Activated CD4-positive, alpha-beta memory T cell treated with anti-CD3 and anti-CD28 coated beads, Interleukin-2, amount 10 ng/mL, durations not matched to agents 7 days and 5 days (primary cell): ENCODE measurements around the gene ANP32A. TPM values are rescaled to one million over a fixed set of nuclear protein-coding genes. Genes with fewer than 3 reads are reported as not detected.

Source experiments
- CTCF ChIA-PET: fragments of 350-600 bp; sonication (Branson Sonifier 250); formaldehyde crosslinking; loops from one replicate; lab custom pipeline; 2021; ENCODE audit warnings: antibody characterized with exemption, inconsistent platforms; lab: Charles Lee
- POLR2A ChIA-PET: fragments of 350-600 bp; sonication (Branson Sonifier 250); formaldehyde crosslinking; loops from one replicate; lab custom pipeline; 2021; ENCODE audit warnings: antibody characterized with exemption; lab: Charles Lee
- DNase-seq: peaks from one replicate; pipeline ENCODE4 v3.0.0-alpha.2; 2020
- H3K27ac Mint-ChIP-seq: one replicate; pipeline ENCODE4 v1.8.0; 2021; ENCODE audit warnings: mild to moderate bottlenecking, mixed read lengths
- H3K27me3 Mint-ChIP-seq: one replicate; pipeline ENCODE4 v1.8.0; 2021; ENCODE audit warnings: mixed read lengths
- H3K36me3 Mint-ChIP-seq: one replicate; pipeline ENCODE4 v1.8.0; 2021; ENCODE audit warnings: low read depth, mixed read lengths
- H3K4me1 Mint-ChIP-seq: one replicate; pipeline ENCODE4 v1.8.0; 2021; ENCODE audit warnings: mixed read lengths
- H3K4me3 Mint-ChIP-seq: one replicate; pipeline ENCODE4 v1.8.0; 2021; ENCODE audit warnings: mild to moderate bottlenecking, mixed read lengths
- H3K9me3 Mint-ChIP-seq: one replicate; pipeline ENCODE4 v1.8.0; 2021; ENCODE audit warnings: mixed read lengths
- total RNA-seq, 2 experiments: library from RNA; stranded (reverse); gene quantifications; one replicate each; pipeline ENCODE4 v1.2.3, GENCODE V29; 2021

The ANP32A gene
- total RNA-seq, 2 experiments from 2014 or later, result 190 to 194 TPM

DNA sequence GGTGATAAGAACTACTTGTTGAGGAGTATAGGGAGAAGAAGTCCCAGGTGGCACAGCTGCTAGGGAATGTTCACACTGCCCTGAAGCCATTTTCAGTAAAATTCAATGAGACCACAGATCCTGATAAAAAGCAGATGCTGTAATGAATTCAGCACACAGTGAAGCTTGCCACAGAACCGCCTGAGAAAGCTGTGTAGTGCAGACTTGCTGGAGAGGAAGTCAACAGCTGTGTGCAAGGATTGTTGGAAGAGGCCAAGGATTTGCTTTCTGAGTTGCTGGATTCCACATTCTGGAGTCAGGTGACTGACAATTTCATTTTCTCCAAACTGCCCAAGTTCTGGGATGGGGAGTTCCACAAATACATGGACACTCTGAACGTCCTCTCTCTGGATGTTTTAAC lies 70.9 kb downstream of the ANP32A start:
- CTCF ChIA-PET, result interaction anchor here (0.6 kb wide), 1 partner anchor 715 kb away, joined by 3 read pairs; no protein-coding TSS in a partner anchor
- DNase-seq, result no peak
- H3K36me3 Mint-ChIP-seq, result no peaks in the 10 kb centered on the region
- H3K27ac Mint-ChIP-seq, result no peak overlapping the region
- H3K4me3 Mint-ChIP-seq, result no peak overlapping the region
- peaks cover 7% of the 10 kb centered on the region for H3K27me3 Mint-ChIP-seq
- H3K4me1 Mint-ChIP-seq, result peaks cover 4% of the 10 kb centered on the region
- POLR2A ChIA-PET, result no interaction called here
- H3K9me3 Mint-ChIP-seq, result no peaks in the 10 kb centered on the region

DNA sequence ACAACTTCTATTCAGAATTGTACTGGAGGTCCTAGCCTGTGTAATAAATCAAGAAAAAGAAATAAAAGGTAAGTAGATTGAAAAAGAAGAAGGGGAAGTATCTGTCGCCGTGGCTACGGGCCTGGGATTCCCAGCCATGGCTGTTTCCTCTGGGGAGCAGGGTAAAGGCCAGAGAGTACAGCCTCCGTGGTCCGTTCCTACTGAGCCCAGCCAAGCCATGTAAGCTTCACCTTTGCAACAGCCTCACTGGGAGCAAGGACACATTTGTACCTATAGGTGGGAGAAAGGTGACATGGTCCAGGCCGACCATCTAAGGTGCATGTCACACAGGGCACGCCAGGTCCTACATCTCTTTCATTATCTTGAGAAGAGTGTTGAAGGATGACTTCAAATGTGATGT lies 71.3 kb downstream of the ANP32A start:
- CTCF ChIA-PET, result no interaction called here
- Mint-ChIP-seq H3K9me3 (no peaks in the 10 kb centered on the region), H3K4me1 (peaks cover 2% of the 10 kb centered on the region), H3K36me3 (no peaks in the 10 kb centered on the region), H3K4me3 (no peak overlapping the region), H3K27ac (no peak overlapping the region), H3K27me3 (peaks cover 7% of the 10 kb centered on the region)
- POLR2A ChIA-PET, result no interaction called here
- DNase-seq, result no peak

DNA sequence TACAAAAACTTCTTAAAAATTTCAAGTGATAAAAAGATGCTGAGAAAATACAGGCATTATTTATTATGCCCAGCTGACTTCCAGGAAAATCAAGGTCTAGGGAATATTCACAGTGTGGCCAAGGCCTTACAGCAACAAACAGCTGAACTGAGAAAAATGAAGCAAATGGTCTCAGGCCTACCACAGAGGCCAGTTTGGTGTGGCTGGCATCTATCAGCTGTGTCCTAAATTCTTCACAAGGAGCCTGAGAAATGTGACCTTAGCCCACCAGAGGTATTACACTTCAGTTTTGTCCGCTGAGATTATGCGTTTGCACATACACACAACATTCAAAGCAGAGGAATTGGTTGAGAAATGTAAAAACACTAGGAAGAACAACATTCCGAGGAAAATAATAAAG lies 77.4 kb downstream of the ANP32A start:
- Mint-ChIP-seq H3K36me3 (no peaks in the 10 kb centered on the region), H3K4me1 (no peaks in the 10 kb centered on the region), H3K27me3 (peaks cover 2% of the 10 kb centered on the region), H3K4me3 (no peak overlapping the region), H3K9me3 (no peaks in the 10 kb centered on the region), H3K27ac (no peak overlapping the region)
- ChIA-PET POLR2A (no interaction called here), CTCF (interaction anchor here (0.7 kb wide), 1 partner anchor 133 kb away, joined by 3 read pairs; no protein-coding TSS in a partner anchor)
- DNase-seq, result no peak

DNA sequence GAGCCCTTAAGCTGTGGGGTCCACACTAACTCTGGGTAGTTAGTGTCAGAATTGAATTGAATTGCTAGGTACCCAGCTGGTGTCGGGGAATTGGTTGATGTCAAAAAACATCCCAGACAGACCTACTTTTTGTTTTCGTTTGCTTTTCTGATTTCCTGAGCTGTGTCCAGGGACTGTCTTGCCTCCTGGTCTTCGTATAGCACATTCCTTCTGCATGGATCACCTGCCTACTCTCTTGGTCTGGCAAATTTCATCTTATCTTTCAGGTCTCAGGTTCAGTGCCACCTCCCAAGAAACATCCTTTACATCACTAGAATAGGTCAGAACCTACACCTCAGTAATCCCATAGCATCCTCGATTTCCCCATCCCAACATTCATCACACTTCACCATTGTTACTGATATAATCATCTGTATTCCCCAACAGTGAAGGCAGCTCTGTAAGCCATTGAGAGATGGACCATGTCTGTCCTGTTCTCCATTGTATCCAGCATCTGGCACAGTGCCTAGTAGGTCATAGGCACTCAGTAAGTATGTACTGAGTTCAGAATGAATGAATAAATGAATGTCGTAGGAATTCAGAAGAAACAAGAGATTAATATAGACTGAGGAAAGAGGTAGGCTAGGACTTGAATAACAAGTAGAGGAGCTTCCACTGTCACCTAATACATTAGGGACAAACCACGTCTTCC lies 81.2 kb downstream of the ANP32A start:
- ChIA-PET CTCF (no interaction called here), POLR2A (no interaction called here)
- Mint-ChIP-seq H3K27ac (no peak overlapping the region), H3K4me1 (no peaks in the 10 kb centered on the region), H3K4me3 (no peak overlapping the region), H3K36me3 (no peaks in the 10 kb centered on the region), H3K9me3 (no peaks in the 10 kb centered on the region), H3K27me3 (no peaks in the 10 kb centered on the region)
- DNase-seq, result no peak

DNA sequence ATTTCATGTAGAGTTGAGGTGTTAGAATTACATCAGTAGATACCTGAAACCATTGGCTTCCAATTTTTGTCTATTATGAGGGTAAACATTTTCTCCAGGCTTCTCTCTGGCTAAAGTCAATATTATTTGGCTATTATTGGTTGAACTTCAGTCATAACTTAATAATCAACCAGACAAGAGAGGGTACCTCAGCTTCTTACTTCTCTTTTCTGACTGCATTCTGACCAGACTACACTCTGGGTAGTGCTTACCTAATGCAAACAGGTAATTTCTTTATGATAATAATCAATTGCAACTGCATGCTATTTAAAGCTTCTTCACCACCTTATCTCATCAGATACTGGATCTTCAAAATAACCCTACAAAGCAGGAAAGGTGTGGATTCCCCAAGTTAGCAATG lies 85.1 kb downstream of the ANP32A start:
- ChIA-PET CTCF (interaction anchor here (1.1 to 2.0 kb wide), 3 partner anchors 97 to 186 kb away, joined by 3 to 9 read pairs (median 5); no protein-coding TSS in a partner anchor), POLR2A (no interaction called here)
- Mint-ChIP-seq H3K27ac (no peak overlapping the region), H3K4me3 (no peak overlapping the region), H3K27me3 (peaks cover 5% of the 10 kb centered on the region), H3K36me3 (no peaks in the 10 kb centered on the region), H3K4me1 (peaks cover 3% of the 10 kb centered on the region), H3K9me3 (no peaks in the 10 kb centered on the region)
- DNase-seq, result no peak

DNA sequence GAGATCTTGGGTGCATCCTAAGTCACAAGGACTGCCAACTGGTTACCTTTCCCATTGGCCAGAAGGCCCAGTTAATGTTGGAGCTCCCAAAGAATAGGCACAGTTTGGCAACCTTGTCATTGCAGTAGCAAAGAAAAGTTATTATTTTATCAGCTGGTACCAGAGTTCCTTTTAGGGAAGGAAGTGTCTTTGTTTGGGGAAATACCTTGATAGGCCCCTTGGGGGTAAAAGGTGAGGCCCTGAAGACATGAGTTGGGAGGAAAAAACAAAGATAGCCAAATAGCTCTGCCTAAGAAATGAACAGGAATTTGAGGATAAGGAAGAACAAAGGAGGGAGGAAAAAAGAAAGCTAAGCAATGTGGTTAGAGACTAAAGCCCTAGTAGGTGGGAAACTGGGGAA lies 85.8 kb downstream of the ANP32A start:
- DNase-seq, result no peak
- no peaks in the 10 kb centered on the region for H3K9me3 Mint-ChIP-seq
- CTCF ChIA-PET, result interaction anchor here (2.0 kb wide), 1 partner anchor 140 kb away, joined by 9 read pairs; no protein-coding TSS in a partner anchor
- peaks cover 5% of the 10 kb centered on the region for H3K27me3 Mint-ChIP-seq
- peaks cover 3% of the 10 kb centered on the region for H3K4me1 Mint-ChIP-seq
- H3K27ac Mint-ChIP-seq, result no peak overlapping the region
- POLR2A ChIA-PET, result interaction anchor here (0.7 kb wide), 1 partner anchor 20 kb away, joined by 3 read pairs; no protein-coding TSS in a partner anchor
- no peak overlapping the region for H3K4me3 Mint-ChIP-seq
- no peaks in the 10 kb centered on the region for H3K36me3 Mint-ChIP-seq

DNA sequence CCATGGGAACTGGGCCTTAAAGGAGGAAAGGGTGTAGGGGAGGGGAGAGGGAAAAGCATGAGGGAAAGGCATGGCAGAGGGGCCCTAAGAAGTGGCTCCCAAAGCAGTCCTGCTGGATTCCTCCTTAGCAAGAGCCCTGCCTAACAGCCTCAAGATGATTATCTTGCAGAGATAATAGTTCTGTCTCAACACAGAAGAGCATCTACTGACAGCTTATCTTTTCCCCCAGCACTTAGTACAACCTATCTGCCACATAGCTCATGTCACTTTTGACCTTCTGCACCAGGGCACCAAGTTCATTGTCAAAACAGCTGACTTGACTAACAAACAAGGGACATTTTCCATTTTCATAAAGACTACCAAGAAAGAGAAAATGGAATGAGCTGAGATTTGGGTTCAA lies 86.3 kb downstream of the ANP32A start:
- Mint-ChIP-seq H3K9me3 (no peaks in the 10 kb centered on the region), H3K27me3 (peaks cover 5% of the 10 kb centered on the region), H3K27ac (no peak overlapping the region), H3K4me1 (peaks cover 3% of the 10 kb centered on the region), H3K4me3 (no peak overlapping the region), H3K36me3 (no peaks in the 10 kb centered on the region)
- POLR2A ChIA-PET, result interaction anchor here (0.7 kb wide), 1 partner anchor 20 kb away, joined by 3 read pairs; no protein-coding TSS in a partner anchor
- CTCF ChIA-PET, result interaction anchor here (2.0 kb wide), 1 partner anchor 141 kb away, joined by 9 read pairs; no protein-coding TSS in a partner anchor
- DNase-seq, result no peak

DNA sequence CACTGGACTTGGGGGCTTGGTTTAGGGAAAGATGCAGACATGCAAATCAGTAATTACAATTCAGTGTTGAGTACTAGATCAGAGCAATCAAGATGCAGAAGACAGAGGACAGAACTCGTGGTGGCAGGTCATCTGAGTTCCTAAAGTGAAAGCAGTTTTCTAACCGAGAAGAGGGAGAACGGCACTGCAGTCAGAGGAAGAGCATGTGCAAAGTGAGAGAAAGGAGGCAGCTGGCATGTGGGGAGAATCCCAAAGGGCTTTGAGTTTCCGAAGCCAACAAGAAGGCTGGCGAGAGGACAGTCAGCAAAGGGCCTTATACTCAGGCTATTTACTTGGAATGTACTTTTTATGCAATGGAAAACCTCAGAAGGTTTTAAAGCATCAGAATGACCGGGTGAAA lies 87.0 kb downstream of the ANP32A start:
- Mint-ChIP-seq H3K27me3 (peaks cover 5% of the 10 kb centered on the region), H3K4me1 (peaks cover 3% of the 10 kb centered on the region), H3K36me3 (no peaks in the 10 kb centered on the region), H3K9me3 (no peaks in the 10 kb centered on the region), H3K4me3 (no peak overlapping the region), H3K27ac (no peak overlapping the region)
- ChIA-PET CTCF (interaction anchor here (2.0 kb wide), 1 partner anchor 142 kb away, joined by 9 read pairs; no protein-coding TSS in a partner anchor), POLR2A (no interaction called here)
- no peak for DNase-seq

DNA sequence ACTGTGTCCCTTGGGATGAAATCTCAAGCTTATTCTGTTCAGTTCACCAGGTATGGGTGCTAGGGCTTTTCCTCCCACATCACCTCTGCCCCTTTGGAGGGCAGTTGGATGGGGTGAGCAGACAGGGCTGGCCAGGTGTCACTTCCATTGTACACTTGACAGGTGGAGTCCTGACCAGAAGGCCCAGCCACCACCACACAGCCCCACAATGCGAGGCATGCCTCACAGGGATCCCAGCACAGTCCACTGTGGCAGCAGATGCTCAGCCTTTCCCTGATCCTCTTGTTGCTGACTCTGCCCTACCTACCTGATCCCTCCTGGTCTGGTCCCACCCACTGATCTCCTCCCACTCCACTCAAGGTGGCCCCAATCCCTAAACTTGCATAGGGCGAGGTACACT lies 88.2 kb downstream of the ANP32A start:
- no peak for DNase-seq
- Mint-ChIP-seq H3K27me3 (peaks cover 5% of the 10 kb centered on the region), H3K27ac (no peak overlapping the region), H3K4me3 (no peak overlapping the region), H3K36me3 (no peaks in the 10 kb centered on the region), H3K4me1 (peaks cover 3% of the 10 kb centered on the region), H3K9me3 (no peaks in the 10 kb centered on the region)
- ChIA-PET POLR2A (no interaction called here), CTCF (interaction anchor here (1.9 to 2.1 kb wide), 2 partner anchors 96 to 143 kb away, joined by 7 to 17 read pairs; no protein-coding TSS in a partner anchor)

DNA sequence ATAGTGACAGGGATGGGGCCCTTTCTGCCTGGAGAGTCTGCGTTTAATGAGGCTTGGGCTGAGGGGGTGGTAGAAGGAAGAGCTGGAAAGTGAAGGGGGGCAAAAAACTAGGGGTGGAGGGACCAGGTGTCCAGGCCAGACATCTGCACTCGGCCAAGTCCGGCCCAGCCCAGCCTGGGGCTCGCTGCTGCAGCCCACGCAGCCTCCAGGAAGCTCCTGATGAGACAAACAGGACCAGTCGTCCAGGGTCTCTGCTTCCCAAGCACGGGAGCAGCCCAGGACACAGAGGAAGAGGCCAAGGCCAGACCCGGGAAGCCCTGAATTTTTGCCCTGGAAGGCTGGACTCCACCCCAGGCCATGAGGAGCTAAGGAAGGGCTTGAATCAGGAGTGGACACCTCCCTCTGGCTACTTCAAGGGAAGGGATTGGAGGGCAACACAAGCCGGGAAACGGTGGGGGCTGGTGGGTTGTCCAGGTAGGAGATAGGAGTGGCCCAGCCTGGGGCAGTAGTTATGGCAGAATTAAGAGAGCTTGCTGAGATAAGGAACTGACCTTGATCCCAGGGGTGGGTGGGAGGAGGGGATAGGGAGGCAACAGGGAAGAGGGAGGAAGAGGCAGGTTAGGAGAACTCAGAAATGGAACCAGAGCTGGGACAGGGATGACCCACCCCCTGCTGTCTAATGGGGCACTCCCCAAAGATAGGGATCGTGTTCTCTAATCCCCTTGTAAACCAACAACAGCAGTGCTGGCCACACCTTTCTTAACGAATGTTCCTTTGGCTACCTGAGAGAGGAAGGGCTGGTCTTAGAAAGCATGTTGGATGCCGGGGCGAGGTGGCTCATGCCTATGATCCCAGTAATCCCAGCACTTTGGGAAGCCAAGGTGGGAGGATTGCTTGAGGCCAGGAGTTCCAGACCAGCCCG lies 89.5 kb downstream of the ANP32A start:
- Mint-ChIP-seq H3K27ac (no peak overlapping the region), H3K9me3 (no peaks in the 10 kb centered on the region), H3K27me3 (peaks cover 5% of the 10 kb centered on the region), H3K36me3 (no peaks in the 10 kb centered on the region), H3K4me1 (peaks cover 3% of the 10 kb centered on the region), H3K4me3 (no peak overlapping the region)
- DNase-seq, result no peak
- ChIA-PET CTCF (interaction anchor here (1.0 to 2.1 kb wide), 3 partner anchors 97 to 148 kb away, joined by 3 to 17 read pairs (median 7); no protein-coding TSS in a partner anchor), POLR2A (no interaction called here)

DNA sequence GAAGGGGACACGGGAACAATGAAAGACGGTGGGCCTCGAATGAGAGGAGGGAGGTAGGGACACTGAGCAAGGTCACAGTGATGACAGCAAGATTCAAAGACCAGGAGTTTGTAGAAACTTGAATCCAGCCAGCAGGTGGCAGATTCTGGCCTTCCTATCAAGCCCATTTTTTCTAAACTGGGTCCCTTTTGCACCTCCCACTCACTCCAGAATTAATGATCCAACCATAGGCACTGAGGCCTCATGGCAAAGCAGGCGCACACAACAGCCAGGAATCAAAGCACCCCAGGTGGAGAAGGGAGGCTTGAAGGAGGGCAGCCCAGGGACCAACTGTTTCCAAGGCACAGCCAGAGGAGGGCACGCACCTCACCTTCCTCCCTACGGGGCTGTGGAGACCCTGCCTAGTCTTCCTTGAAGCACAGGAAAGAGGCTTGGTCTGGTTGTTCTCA lies 90.2 kb downstream of the ANP32A start:
- Mint-ChIP-seq H3K9me3 (no peaks in the 10 kb centered on the region), H3K4me1 (peaks cover 3% of the 10 kb centered on the region), H3K4me3 (no peak overlapping the region), H3K27me3 (peaks cover 7% of the 10 kb centered on the region), H3K36me3 (no peaks in the 10 kb centered on the region), H3K27ac (no peak overlapping the region)
- DNase-seq, result no peak
- ChIA-PET POLR2A (no interaction called here), CTCF (interaction anchor here (1.0 to 2.1 kb wide), 3 partner anchors 98 to 149 kb away, joined by 3 to 17 read pairs (median 7); no protein-coding TSS in a partner anchor)

DNA sequence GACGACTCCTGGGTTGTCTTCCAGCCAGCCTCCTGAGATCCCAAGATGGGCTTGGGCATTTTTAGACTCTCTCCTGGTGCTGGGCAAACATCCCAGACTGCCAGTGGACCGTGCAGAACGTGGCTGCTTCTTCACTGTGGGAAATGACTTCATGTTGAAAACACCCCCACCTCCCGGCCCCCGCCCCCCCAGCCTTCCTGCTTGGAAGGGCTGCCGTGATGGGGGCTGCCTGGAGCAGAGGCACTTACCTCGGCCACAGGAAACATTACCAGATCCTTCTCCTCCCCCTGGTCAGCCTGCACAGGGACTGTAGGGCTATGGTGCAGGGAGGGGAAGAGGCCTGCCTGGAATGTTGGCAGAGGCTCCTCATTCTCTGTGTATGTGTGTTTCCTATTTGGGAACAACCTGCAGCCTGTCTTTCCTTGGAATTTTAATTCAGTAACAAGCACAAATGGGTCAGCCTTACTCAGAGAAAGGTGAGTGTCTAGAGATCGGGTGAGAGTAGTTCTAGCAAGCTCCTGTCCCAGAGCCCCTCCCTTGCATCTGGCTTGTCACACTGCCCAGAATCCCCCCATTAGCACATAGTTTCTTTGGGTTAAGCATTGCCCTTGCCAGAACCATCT lies 90.8 kb downstream of the ANP32A start:
- Mint-ChIP-seq H3K4me3 (no peak overlapping the region), H3K4me1 (peaks cover 3% of the 10 kb centered on the region), H3K27ac (no peak overlapping the region), H3K9me3 (no peaks in the 10 kb centered on the region), H3K27me3 (peaks cover 9% of the 10 kb centered on the region), H3K36me3 (no peaks in the 10 kb centered on the region)
- DNase-seq, result no peak
- POLR2A ChIA-PET, result no interaction called here
- CTCF ChIA-PET, result interaction anchor here (0.6 to 1.2 kb wide), 2 partner anchors 146 to 197 kb away, joined by 5 to 9 read pairs; no protein-coding TSS in a partner anchor
